Endothelial cell of umbilical vein (primary cell): ENCODE data around the gene SORL1. TPM values are rescaled to one million over a fixed set of nuclear protein-coding genes. Genes with fewer than 3 reads are reported as not detected.

Experiments used
- BruUV-seq: library from RNA; stranded (reverse); fragments of 400-500 nt; replicated peaks from 2 replicates; lab custom pipeline; 2021; lab: Mats Ljungman, UMichigan
- CTCF ChIA-PET: fragments of 300-600, 350-600 bp; sonication (Branson Sonifier 250); formaldehyde crosslinking; loops from one replicate; lab custom pipeline; 2021; ENCODE audit warnings: antibody characterized with exemption, inconsistent platforms; lab: Charles Lee
- POLR2A ChIA-PET: fragments of 300-600, 350-600 bp; sonication (Branson Sonifier 250); formaldehyde crosslinking; loops from one replicate; lab custom pipeline; 2021; ENCODE audit warnings: antibody characterized with exemption, inconsistent platforms; lab: Charles Lee
- DNase-seq: peaks from one replicate; pipeline ENCODE4 v3.0.0-alpha.2; 2011; ENCODE audit warnings: low read depth, low spot score
- FAIRE-seq: peaks from 2 replicates; lab custom pipeline; 2011; peaks lifted over from hg19 to GRCh38; lab: Jason Lieb, UNC
- H2AFZ ChIP-seq: 2 replicates; pipeline ENCODE4 v1.6.0; 2012; ENCODE audit warnings: low read depth, low read length, control low read depth, inconsistent platforms
- H3K27ac ChIP-seq: 2 replicates; pipeline ENCODE4 v1.5.1; 2011; ENCODE audit warnings: low read depth, mild to moderate bottlenecking, control low read depth, low read length, moderate library complexity; ENCODE audit not compliant: insufficient read depth
- H3K27me3 ChIP-seq, 2 experiments: 2 replicates each; pipeline versions ENCODE4 v1.6.0 to v1.6.1; 2011; ENCODE audit warnings: low read length in 2 of 2, mixed read lengths in 1 of 2; ENCODE audit not compliant: control insufficient read depth in 2 of 2, insufficient read depth in 2 of 2
- H3K36me3 ChIP-seq, 2 experiments: 2 replicates in 1 of 2; 3 replicates in 1 of 2; pipeline ENCODE4 v1.5.1; 2011; ENCODE audit warnings: low read length in 2 of 2, mild to moderate bottlenecking in 1 of 2, moderate library complexity in 1 of 2; ENCODE audit not compliant: control insufficient read depth in 2 of 2, insufficient read depth in 2 of 2; ENCODE audit errors: extremely low read depth in 1 of 2
- H3K4me1 ChIP-seq: 3 replicates; pipeline ENCODE4 v1.5.1; 2011; ENCODE audit warnings: mild to moderate bottlenecking, low read length; ENCODE audit not compliant: control insufficient read depth, insufficient read depth; ENCODE audit errors: extremely low read depth
- H3K4me2 ChIP-seq: 2 replicates; pipeline ENCODE4 v1.6.1; 2011; ENCODE audit warnings: low read length, control low read depth, mixed read lengths; ENCODE audit not compliant: insufficient read depth
- H3K4me3 ChIP-seq, 3 experiments: fragments of 200-600 bp in 1 of 3; sonication (generic), shearing (Covaris generic) in 1 of 3; replicated peaks in 1 of 3; 2 replicates each; pipeline ENCODE4 v1.5.1; 2011 to 2016; ENCODE audit warnings: control low read depth in 3 of 3, low read length in 3 of 3, mild to moderate bottlenecking in 2 of 3, inconsistent platforms in 1 of 3, low read depth in 1 of 3, moderate library complexity in 1 of 3; ENCODE audit not compliant: insufficient read depth in 1 of 3
- H3K79me2 ChIP-seq: 2 replicates; pipeline ENCODE4 v1.6.0; 2012; ENCODE audit warnings: low read length, inconsistent platforms; ENCODE audit not compliant: control insufficient read depth, insufficient read depth
- H3K9ac ChIP-seq: replicated peaks from 2 replicates; pipeline ENCODE3; 2011; ENCODE audit warnings: low read length, control low read depth; ENCODE audit not compliant: insufficient read depth; ENCODE audit errors: extremely low read depth
- H3K9me1 ChIP-seq: replicated peaks from 3 replicates; pipeline ENCODE4 v1.6.0; 2011; ENCODE audit warnings: mild to moderate bottlenecking, low read length; ENCODE audit not compliant: control insufficient read depth, insufficient read depth; ENCODE audit errors: extremely low read depth
- H3K9me3 ChIP-seq: replicated peaks from 2 replicates; pipeline ENCODE4 v1.5.1; 2012; ENCODE audit warnings: low read length, inconsistent platforms; ENCODE audit not compliant: control insufficient read depth, insufficient read depth
- H4K20me1 ChIP-seq: replicated peaks from 2 replicates; pipeline ENCODE3; 2011; ENCODE audit warnings: mild to moderate bottlenecking, low read length; ENCODE audit not compliant: control insufficient read depth, insufficient read depth; ENCODE audit errors: extremely low read depth
- CTCF ChIP-seq, 2 donors: IDR thresholded peaks; 1 replicate in 1 of 2; 2 replicates in 1 of 2; pipeline ENCODE4 v1.5.1; 2011; ENCODE audit warnings: low read length in 2 of 2, mild to moderate bottlenecking in 2 of 2, moderate library complexity in 2 of 2, control low read depth in 1 of 2, inconsistent platforms in 1 of 2, low read depth in 1 of 2; ENCODE audit not compliant: insufficient read depth in 1 of 2; ENCODE audit errors: extremely low read depth in 1 of 2
- EZH2 ChIP-seq: IDR thresholded peaks from 2 replicates; pipeline ENCODE4 v1.6.1; 2012; ENCODE audit warnings: borderline replicate concordance, low read depth, mild to moderate bottlenecking, moderate library complexity, low read length, inconsistent platforms; ENCODE audit not compliant: severe bottlenecking
- FOS ChIP-seq: IDR thresholded peaks from 2 replicates; pipeline ENCODE4 v1.6.1; 2011; ENCODE audit warnings: mild to moderate bottlenecking, low read length, moderate library complexity, borderline replicate concordance; ENCODE audit not compliant: insufficient read depth
- GATA2 ChIP-seq: IDR thresholded peaks from 2 replicates; pipeline ENCODE4 v1.7.0; 2011; ENCODE audit warnings: low read depth, mild to moderate bottlenecking, moderate library complexity, mixed read lengths, low read length; ENCODE audit not compliant: insufficient read length, insufficient read depth
- JUN ChIP-seq: IDR thresholded peaks from 2 replicates; pipeline ENCODE4 v1.6.1; 2011; ENCODE audit warnings: borderline replicate concordance, low read depth; ENCODE audit not compliant: insufficient read length, insufficient read depth
- MAX ChIP-seq: IDR thresholded peaks from 2 replicates; pipeline ENCODE4 v1.6.1; 2011; ENCODE audit not compliant: insufficient read depth, insufficient read length
- MYC ChIP-seq: IDR thresholded peaks from one replicate; pipeline ENCODE4 v1.6.1; 2011; ENCODE audit warnings: mild to moderate bottlenecking, low read depth, low read length
- POLR2A ChIP-seq: IDR thresholded peaks from 2 replicates; pipeline ENCODE4 v1.6.1; 2012; ENCODE audit warnings: low read depth, mild to moderate bottlenecking, control low read depth, low read length
- POLR2AphosphoS5 ChIP-seq: IDR thresholded peaks from 2 replicates; pipeline ENCODE4 v1.6.1; 2012; ENCODE audit warnings: low read depth, mild to moderate bottlenecking, control low read depth, low read length, moderate library complexity; ENCODE audit not compliant: insufficient read depth
- dilution Hi-C: fragments of 300-500 bp; cut with MboI; formaldehyde crosslinking; loops from one replicate; pipeline ENCODE4 v1.15.0; 2019; ENCODE audit warnings: low sequenced_read_pairs; ENCODE audit not compliant: extremely low pct_ligation_motif_present
- intact Hi-C: fragments of 100-400 bp; cut with micrococcal nuclease; formaldehyde crosslinking; loops from one replicate; pipeline ENCODE4 v1.10.0; 2022
- polyA plus RNA-seq, 4 experiments: library from polyadenylated mRNA; depleted of rRNA in 3 of 4; stranded (reverse) in 3 of 4; unstranded in 1 of 4; fragments of >200 nt; gene quantifications; 2 replicates each; pipeline versions ENCODE4 v1.2.1 to v1.2.3, GENCODE V29; 2011 to 2012; ENCODE audit warnings: missing spikeins in 1 of 4
- total RNA-seq: library from RNA; stranded (reverse); gene quantifications from 2 replicates; pipeline ENCODE4 v1.2.3, GENCODE V29; 2021

The SORL1 gene
- total and polyA plus RNA-seq, 2 donors (not counting 3 experiments of a cell fraction or from before 2014, with no cell fraction given) = 0.17 to 0.31 TPM

DNA sequence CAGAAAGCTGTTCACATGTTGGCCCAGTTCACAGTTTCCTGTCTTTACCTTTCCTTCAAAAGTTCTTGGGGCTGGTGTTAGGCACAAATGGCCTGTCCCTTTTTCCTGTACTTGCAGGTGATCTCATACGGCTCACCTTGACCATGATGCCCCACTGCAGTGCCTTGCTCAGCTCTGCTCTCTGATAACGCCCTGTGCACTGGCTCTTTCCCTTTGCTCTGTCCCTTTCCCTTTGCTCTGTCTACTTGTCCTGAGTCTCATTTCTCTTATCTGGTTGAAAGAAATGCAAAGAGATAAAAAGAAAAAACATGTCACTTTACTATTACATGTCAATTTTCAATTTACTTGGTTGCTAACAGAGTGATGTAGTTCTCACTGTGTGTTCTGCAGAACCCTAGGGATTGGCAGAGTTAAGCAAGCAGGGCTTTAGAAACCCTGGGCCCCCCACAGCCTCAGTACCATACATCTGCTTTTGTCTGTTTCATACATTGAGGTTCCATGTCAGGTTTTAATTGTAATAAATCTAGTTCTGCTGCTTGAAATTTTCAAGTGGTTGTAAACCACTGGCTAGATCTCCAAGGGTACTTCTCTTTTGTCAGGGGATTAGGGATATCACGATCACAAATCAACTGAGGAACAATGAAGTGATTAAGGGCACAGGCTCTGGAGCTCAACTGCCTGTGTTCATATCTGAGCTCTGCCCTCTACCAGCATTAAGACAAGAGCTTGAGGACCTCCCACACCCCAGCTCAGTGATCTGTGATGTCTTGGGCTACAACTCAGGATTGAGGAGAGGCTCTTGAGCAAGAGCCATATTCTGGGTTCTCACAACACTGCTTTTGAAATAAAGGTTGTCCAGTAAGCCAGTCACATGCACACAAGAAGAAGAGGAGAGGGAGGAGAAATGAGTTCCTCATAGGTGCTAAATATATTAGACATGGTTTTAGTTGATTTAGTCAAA lies 16.3 kb upstream of the SORL1 start:
- TF ChIP-seq JUN (no peak), FOS (no peak), MYC (no peak), EZH2 (no peak), POLR2AphosphoS5 (no peak), MAX (no peak), CTCF (IDR thresholded peaks at IDR 0.05; ENCODE audit: extremely low read depth in 1 of 2, insufficient read depth in 1 of 2, low read depth in 1 of 2, low read length in 2 of 2) (no peak), GATA2 (no peak), POLR2A (no peak)
- Histone ChIP-seq H3K4me2 (no peak overlapping the region), H3K4me3 (no peak overlapping the region), H4K20me1 (no peaks in the 10 kb centered on the region), H3K27me3 (peaks cover 0 to 3% of the 10 kb centered on the region in 2 experiments), H3K9ac (no peak overlapping the region), H3K9me1 (no peaks in the 10 kb centered on the region), H3K9me3 (no peaks in the 10 kb centered on the region), H3K4me1 (no peaks in the 10 kb centered on the region), H2AFZ (no peak overlapping the region), H3K27ac (no peak overlapping the region), H3K36me3 (no peaks in the 10 kb centered on the region), H3K79me2 (no peaks in the 10 kb centered on the region)
- intact Hi-C loops (no loop called here), dilution Hi-C loops (no loop called here)
- DNase-seq (no peak), FAIRE-seq (no peak)
- BruUV-seq = no TSS peak
- ChIA-PET CTCF (interaction anchor here (1.0 to 1.1 kb wide), 2 partner anchors 11 to 156 kb away, joined by 3 read pairs; no protein-coding TSS in a partner anchor), POLR2A (no interaction called here)
